PFSK-1 (cell line): ENCODE results near the gene GPC6.

ENCODE experiments used
- FOXP2 ChIP-seq: optimal IDR thresholded peaks from 2 replicates; pipeline ENCODE3; 2011; ENCODE audit warnings: borderline replicate concordance, control low read depth, inconsistent platforms; ENCODE audit not compliant: insufficient read depth; ENCODE audit errors: extremely low read length, extremely low read depth
- POLR2AphosphoS5 ChIP-seq: IDR thresholded peaks from 2 replicates; pipeline ENCODE4 v1.6.1; 2012; ENCODE audit warnings: low read depth, mild to moderate bottlenecking, control low read depth, low read length, moderate library complexity
- SIN3A ChIP-seq: IDR thresholded peaks from 2 replicates; pipeline ENCODE4 v1.6.1; 2012; ENCODE audit warnings: mild to moderate bottlenecking, low read length, moderate library complexity, borderline replicate concordance; ENCODE audit not compliant: insufficient read depth
- TAF1 ChIP-seq: IDR thresholded peaks from 2 replicates; pipeline ENCODE4 v1.6.1; 2012; ENCODE audit warnings: low read length, control low read depth, borderline replicate concordance; ENCODE audit not compliant: insufficient read depth
- TF ChIP-seq, protein P1 (sequence below), 2 experiments: IDR thresholded peaks; 2 replicates each; pipeline versions ENCODE4 v1.6.1 to v1.8.0; 2011 to 2012; ENCODE audit warnings: low read depth in 2 of 2, low read length in 2 of 2, control low read depth in 1 of 2, inconsistent platforms in 1 of 2, mild to moderate bottlenecking in 1 of 2, moderate library complexity in 1 of 2; ENCODE audit not compliant: insufficient read depth in 1 of 2

Gene GPC6

DNA sequence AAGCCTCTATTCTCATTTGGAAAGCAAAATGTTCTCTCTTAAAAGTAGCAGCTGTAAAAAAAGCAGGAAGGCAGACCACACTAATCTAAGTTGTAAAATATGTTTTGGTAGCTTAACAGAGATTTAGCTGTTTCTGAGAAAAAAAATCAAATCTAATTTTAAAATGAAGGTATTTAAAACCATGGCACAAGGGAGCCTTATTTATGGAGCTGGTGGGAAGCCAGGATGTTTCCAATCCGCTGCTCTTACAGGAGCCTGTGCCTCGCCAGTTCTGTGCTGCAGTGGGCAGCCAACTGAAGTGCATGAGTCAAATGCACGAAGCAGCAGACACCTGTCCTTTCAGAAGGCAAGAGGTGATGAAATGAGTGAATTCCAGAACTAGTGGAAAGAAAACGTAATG is 28.2 kb downstream of the GPC6 start:
- no peak for TF ChIP-seq SIN3A
- TF ChIP-seq, protein P1, sequence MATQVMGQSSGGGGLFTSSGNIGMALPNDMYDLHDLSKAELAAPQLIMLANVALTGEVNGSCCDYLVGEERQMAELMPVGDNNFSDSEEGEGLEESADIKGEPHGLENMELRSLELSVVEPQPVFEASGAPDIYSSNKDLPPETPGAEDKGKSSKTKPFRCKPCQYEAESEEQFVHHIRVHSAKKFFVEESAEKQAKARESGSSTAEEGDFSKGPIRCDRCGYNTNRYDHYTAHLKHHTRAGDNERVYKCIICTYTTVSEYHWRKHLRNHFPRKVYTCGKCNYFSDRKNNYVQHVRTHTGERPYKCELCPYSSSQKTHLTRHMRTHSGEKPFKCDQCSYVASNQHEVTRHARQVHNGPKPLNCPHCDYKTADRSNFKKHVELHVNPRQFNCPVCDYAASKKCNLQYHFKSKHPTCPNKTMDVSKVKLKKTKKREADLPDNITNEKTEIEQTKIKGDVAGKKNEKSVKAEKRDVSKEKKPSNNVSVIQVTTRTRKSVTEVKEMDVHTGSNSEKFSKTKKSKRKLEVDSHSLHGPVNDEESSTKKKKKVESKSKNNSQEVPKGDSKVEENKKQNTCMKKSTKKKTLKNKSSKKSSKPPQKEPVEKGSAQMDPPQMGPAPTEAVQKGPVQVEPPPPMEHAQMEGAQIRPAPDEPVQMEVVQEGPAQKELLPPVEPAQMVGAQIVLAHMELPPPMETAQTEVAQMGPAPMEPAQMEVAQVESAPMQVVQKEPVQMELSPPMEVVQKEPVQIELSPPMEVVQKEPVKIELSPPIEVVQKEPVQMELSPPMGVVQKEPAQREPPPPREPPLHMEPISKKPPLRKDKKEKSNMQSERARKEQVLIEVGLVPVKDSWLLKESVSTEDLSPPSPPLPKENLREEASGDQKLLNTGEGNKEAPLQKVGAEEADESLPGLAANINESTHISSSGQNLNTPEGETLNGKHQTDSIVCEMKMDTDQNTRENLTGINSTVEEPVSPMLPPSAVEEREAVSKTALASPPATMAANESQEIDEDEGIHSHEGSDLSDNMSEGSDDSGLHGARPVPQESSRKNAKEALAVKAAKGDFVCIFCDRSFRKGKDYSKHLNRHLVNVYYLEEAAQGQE (IDR thresholded peaks at IDR 0.05; ENCODE audit: insufficient read depth in 1 of 2, low read depth in 2 of 2, low read length in 2 of 2) = no peak

DNA sequence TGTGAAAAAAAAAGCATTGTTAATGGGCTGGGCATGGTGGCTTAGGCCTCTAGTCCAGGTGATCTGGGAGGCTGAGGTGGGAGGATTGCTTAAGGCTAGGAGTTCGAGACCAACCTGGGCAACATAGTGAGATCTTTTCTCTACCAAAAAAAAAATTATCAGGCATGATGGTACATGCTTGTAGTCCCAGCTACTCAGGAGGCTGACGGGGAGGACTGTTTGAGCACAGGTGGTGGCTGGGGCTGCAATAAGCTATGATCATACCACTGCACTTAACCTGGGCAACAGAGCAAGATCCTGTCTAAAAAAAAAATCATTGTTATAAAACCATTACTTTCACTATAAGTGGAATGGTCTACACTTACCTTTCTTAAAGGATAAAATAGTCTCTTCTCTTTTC is 30.4 kb downstream of the GPC6 start:
- no peak for TF ChIP-seq FOXP2
- TF ChIP-seq, protein P1 (IDR thresholded peaks at IDR 0.05; ENCODE audit: insufficient read depth in 1 of 2, low read depth in 2 of 2, low read length in 2 of 2) = no peak
- TF ChIP-seq SIN3A = no peak
- no peak for TF ChIP-seq TAF1
- TF ChIP-seq POLR2AphosphoS5 = no peak

DNA sequence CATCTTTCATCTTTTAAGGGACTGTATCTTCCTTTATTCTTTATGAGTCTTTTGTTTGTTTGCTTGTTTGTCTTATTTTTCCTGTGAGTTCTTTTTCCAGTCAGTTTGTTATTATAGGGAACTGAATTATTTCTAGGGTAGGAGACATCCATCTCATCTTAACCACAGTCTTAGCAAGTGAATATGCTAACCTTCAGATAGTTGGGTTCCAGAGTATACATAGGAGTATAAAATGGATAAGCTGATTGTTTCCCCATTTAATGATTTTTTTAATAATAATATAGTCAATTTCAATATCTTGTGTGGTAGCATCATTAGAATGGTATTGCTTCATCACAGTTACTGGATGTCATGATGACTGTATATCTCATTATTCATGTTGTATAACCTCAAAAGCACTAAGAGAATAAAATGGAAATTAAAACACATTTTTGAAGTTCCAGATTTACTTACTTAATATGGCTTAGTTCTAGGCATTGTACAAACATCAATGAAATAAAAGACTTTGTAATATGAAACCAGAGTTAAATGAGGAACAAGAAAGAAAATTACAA is 33.0 kb downstream of the GPC6 start:
- TF ChIP-seq TAF1 (no peak), POLR2AphosphoS5 (no peak), SIN3A (no peak)
- TF ChIP-seq, protein P1 (IDR thresholded peaks at IDR 0.05; ENCODE audit: insufficient read depth in 1 of 2, low read depth in 2 of 2, low read length in 2 of 2) = no peak

DNA sequence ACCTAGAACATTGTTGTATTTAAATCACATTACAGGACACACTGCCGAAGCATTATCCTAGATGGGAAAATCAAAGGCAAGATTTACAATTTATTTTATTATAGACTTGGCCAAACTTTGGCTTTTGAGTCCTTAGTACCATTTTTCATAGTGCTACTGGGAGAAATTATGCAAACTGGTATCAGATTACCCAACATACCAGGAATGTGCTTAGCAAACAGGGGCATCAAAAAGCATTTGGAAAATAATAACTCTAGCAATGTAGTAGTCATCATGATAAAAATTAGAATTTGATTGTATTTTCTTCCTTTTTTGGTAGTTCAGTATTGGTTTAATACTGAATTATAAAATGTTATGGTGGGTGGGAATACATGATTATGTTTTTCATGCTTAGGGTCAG is 34.0 kb downstream of the GPC6 start:
- TF ChIP-seq TAF1 = no peak
- TF ChIP-seq FOXP2 = no peak
- no peak for TF ChIP-seq SIN3A
- TF ChIP-seq POLR2AphosphoS5 = no peak
- TF ChIP-seq, protein P1 (IDR thresholded peaks at IDR 0.05; ENCODE audit: insufficient read depth in 1 of 2, low read depth in 2 of 2, low read length in 2 of 2) = no peak

DNA sequence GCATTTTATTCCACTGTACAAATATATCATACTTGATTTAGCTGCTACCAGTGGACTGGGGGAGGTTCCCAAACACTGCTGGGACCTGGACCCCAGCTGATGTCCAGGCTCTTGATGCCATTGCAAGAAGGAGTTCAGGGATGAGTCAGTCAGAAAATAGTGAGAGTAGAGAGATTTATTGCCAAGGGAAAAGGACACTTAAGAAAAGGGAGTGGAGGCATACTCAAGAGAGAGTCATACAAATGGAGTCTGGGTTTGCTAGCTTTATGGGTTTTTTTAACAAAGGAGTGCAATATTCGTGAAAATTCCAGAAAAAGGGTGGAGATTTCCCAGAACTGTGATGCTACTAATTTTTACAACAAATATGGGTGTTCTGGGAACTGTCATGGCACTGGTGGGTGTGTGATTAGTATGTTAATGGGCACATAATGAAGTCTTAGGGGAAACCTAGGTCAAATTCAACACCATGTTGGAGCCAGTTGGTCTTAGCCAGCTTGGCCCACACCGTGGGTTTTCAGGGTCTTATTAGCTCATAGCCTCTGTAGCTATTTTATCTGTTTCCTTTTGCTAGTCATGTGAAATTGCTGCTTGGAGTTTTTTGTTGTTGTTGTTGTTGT is 36.2 kb downstream of the GPC6 start:
- TF ChIP-seq, protein P1 (IDR thresholded peaks at IDR 0.05; ENCODE audit: insufficient read depth in 1 of 2, low read depth in 2 of 2, low read length in 2 of 2) = no peak
- TF ChIP-seq POLR2AphosphoS5 = no peak
- no peak for TF ChIP-seq TAF1
- TF ChIP-seq FOXP2 = no peak
- no peak for TF ChIP-seq SIN3A
